Muscle layer of colon (tissue), 2 donors: Measurements from ENCODE around the gene PDE4B.

Source experiments
- H3K27ac ChIP-seq: one replicate; pipeline ENCODE4 v1.7.0; 2013; ENCODE audit warnings: low read depth, mild to moderate bottlenecking, low read length, moderate library complexity
- H3K27me3 ChIP-seq, 2 donors: one replicate each; pipeline ENCODE4 v1.7.0; 2013; ENCODE audit warnings: low read length in 2 of 2, mild to moderate bottlenecking in 2 of 2; ENCODE audit not compliant: insufficient read depth in 2 of 2, control insufficient read depth in 1 of 2
- H3K36me3 ChIP-seq: one replicate; pipeline ENCODE4 v1.7.0; 2013; ENCODE audit warnings: mild to moderate bottlenecking, low read length; ENCODE audit not compliant: insufficient read depth
- H3K4me1 ChIP-seq: one replicate; pipeline ENCODE4 v1.7.0; 2013; ENCODE audit warnings: mild to moderate bottlenecking, low read length; ENCODE audit not compliant: insufficient read depth
- H3K4me3 ChIP-seq, 2 donors: one replicate each; pipeline ENCODE4 v1.7.0; 2013; ENCODE audit warnings: low read length in 2 of 2, low read depth in 1 of 2, mild to moderate bottlenecking in 1 of 2, moderate library complexity in 1 of 2
- H3K9ac ChIP-seq: one replicate; pipeline ENCODE4 v1.7.0; 2013; ENCODE audit warnings: low read length
- H3K9me3 ChIP-seq: one replicate; pipeline ENCODE4 v1.7.0; 2013; ENCODE audit warnings: mild to moderate bottlenecking, low read length
- donor health status: abdominal sarcoma.
- donor health status: Adenocarcinoma of cecum.

Gene PDE4B

GRCh38 chr1:65938506-65938905 is 145.8 kb downstream of the PDE4B start:
- Histone ChIP-seq H3K9me3 (no peaks in the 10 kb centered on the region), H3K4me3 (no peak overlapping the region), H3K9ac (no peak overlapping the region), H3K36me3 (no peaks in the 10 kb centered on the region), H3K4me1 (no peaks in the 10 kb centered on the region), H3K27ac (no peak overlapping the region), H3K27me3 (no peaks in the 10 kb centered on the region)

- H3K4me1 ChIP-seq = no peaks in the 10 kb centered on the region
- no peaks in the 10 kb centered on the region for H3K36me3 ChIP-seq
- no peak overlapping the region for H3K4me3 ChIP-seq
- H3K27me3 ChIP-seq = no peaks in the 10 kb centered on the region
- no peaks in the 10 kb centered on the region for H3K9me3 ChIP-seq
- no peak overlapping the region for H3K9ac ChIP-seq
- H3K27ac ChIP-seq = no peak overlapping the region
Observed at GRCh38 chr1:65939191-65939590, 146.5 kb downstream of the PDE4B start.

- Histone ChIP-seq H3K36me3 (no peaks in the 10 kb centered on the region), H3K27ac (no peak overlapping the region), H3K4me1 (no peaks in the 10 kb centered on the region)
Observed at GRCh38 chr1:65939636-65940035, 146.9 kb downstream of the PDE4B start.

DNA sequence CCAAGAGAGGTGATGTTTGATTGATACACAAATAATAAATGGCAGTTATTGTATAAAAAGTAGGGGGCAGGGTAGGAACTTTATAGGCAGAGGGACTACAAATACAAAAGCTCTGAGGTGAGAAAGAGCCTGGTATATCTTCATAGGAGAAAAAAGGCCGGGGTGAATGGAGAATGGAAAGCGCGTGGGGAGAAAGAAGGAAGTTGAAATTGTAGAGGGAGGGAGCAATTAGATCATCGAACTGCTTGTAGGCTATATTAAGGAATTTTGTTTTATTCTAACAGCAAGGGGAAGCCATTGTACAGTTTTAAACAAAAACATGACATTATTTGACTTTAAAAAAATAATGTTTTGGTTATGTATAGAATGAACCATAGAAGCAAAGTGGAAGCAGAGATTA is 147.4 kb downstream of the PDE4B start:
- Histone ChIP-seq H3K27me3 (no peaks in the 10 kb centered on the region), H3K9me3 (no peaks in the 10 kb centered on the region), H3K4me1 (no peaks in the 10 kb centered on the region), H3K9ac (no peak overlapping the region), H3K27ac (no peak overlapping the region), H3K36me3 (no peaks in the 10 kb centered on the region), H3K4me3 (no peak overlapping the region)

More at GRCh38 chr1:65939636-65940035, 146.9 kb downstream of the PDE4B start:
- Histone ChIP-seq H3K9me3 (no peaks in the 10 kb centered on the region), H3K27me3 (no peaks in the 10 kb centered on the region), H3K9ac (no peak overlapping the region), H3K4me3 (no peak overlapping the region)

GRCh38 chr1:65942476-65942875 is 149.8 kb downstream of the PDE4B start:
- Histone ChIP-seq H3K4me3 (no peak overlapping the region), H3K27ac (no peak overlapping the region), H3K9ac (no peak overlapping the region), H3K27me3 (no peaks in the 10 kb centered on the region), H3K9me3 (no peaks in the 10 kb centered on the region), H3K4me1 (no peaks in the 10 kb centered on the region), H3K36me3 (no peaks in the 10 kb centered on the region)

DNA sequence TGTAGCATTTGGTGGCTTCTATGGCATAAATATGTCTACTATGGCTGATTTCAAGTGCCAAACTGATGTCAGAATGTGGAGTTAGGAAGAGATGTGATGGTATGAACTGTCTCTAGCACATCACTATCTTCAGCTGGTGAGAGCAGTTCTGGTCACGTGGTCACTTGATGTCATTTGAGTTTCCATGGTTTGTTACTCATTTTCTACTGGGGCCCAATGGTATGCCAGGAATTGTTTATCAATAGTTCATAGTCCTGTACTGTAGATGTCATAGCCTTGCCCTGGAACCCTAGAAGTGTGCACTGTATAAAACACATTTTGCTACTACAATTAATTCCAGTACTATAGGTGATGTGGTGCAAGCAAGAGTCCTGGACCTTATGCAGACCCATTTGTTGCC is 153.7 kb downstream of the PDE4B start:
- Histone ChIP-seq H3K4me1 (no peaks in the 10 kb centered on the region), H3K27ac (no peak overlapping the region), H3K36me3 (no peaks in the 10 kb centered on the region), H3K27me3 (no peaks in the 10 kb centered on the region), H3K9me3 (no peaks in the 10 kb centered on the region), H3K4me3 (no peak overlapping the region), H3K9ac (no peak overlapping the region)

DNA sequence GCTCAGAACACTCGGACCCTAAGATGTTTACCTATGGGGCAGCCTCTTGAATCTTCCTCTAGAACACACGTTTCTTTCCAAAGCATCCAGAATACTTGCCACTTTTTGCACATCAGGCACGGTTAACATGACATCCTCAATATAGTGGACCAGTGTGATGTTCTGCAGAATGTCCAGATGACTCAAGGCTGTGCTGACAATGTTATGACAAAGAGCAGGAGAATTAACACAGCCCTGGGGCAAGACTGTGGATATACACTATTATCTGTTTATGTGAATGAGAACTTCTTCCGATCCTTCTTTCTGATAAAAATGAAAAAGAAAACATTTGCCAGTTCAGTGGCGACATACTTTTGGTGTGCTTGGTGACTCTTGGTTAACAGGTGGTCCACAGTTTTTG is 154.3 kb downstream of the PDE4B start:
- Histone ChIP-seq H3K27ac (no peak overlapping the region), H3K4me3 (no peak overlapping the region), H3K4me1 (no peaks in the 10 kb centered on the region), H3K27me3 (no peaks in the 10 kb centered on the region), H3K9me3 (no peaks in the 10 kb centered on the region), H3K9ac (no peak overlapping the region), H3K36me3 (no peaks in the 10 kb centered on the region)

DNA sequence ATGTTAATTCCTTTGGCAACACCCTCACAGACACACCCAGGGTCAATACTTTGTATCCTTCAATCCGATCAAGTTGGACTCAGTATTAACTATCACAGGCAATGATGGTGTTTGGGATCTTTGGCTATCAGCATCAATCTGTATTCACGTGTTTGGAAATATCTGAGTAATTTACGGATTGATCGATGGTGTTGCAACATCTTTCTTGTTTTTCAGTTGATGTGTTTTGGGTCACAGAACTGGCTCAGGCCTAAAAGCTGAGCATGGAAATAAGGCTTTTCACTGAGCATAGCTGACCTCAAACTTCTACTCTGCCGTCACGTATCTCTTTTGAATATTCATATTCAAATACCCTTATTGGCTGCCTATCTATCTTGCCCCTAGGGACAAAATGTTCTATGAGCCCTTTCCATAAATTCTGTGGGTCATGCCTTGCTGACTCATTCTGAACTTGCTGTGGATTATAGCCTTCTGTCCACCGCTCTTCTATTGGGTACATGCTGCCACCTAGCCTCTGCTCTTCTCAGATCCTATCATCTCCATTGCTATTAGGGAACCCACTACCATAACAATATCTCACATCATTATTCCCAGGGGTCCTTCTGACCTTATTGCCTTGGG is 156.0 kb downstream of the PDE4B start:
- Histone ChIP-seq H3K4me3 (no peak overlapping the region), H3K27ac (no peak overlapping the region), H3K9ac (no peak overlapping the region), H3K9me3 (no peaks in the 10 kb centered on the region), H3K4me1 (no peaks in the 10 kb centered on the region), H3K27me3 (no peaks in the 10 kb centered on the region), H3K36me3 (no peaks in the 10 kb centered on the region)

- no peaks in the 10 kb centered on the region for H3K9me3 ChIP-seq
- H3K4me1 ChIP-seq = no peaks in the 10 kb centered on the region
- no peak overlapping the region for H3K27ac ChIP-seq
- H3K27me3 ChIP-seq = no peaks in the 10 kb centered on the region
- H3K4me3 ChIP-seq = no peak overlapping the region
- H3K36me3 ChIP-seq = no peaks in the 10 kb centered on the region
- H3K9ac ChIP-seq = no peak overlapping the region
Observed at GRCh38 chr1:65949230-65949626, 156.5 kb downstream of the PDE4B start.

DNA sequence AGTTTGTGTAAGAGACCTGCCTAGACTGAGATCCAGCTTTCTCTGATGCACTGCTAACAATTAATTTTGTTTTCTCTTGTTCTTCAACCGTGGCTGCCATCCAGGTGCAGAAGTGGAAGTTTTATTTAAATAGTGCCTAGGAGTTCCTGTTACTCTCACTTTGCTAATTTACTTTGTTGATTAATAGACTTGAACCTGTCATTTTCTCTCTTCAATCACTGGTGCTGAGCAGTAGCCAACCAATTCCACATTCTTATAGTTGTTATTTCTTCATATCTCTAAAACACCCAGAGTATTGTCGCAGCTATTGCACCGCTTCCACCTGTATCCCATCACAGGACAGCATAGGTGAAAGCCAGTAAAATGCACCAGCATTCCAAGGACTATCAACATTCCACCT is 157.2 kb downstream of the PDE4B start:
- H3K9me3 ChIP-seq = no peaks in the 10 kb centered on the region

GRCh38 chr1:65952696-65953095 is 160.0 kb downstream of the PDE4B start:
- no peak overlapping the region for H3K27ac ChIP-seq
- no peaks in the 10 kb centered on the region for H3K9me3 ChIP-seq
- H3K9ac ChIP-seq = no peak overlapping the region
- no peaks in the 10 kb centered on the region for H3K4me1 ChIP-seq
- no peaks in the 10 kb centered on the region for H3K27me3 ChIP-seq
- H3K36me3 ChIP-seq = no peaks in the 10 kb centered on the region
- H3K4me3 ChIP-seq = no peak overlapping the region

More for the DNA sequence above, 157.2 kb downstream of the PDE4B start:
- no peaks in the 10 kb centered on the region for H3K27me3 ChIP-seq
- H3K4me3 ChIP-seq = no peak overlapping the region
- no peak overlapping the region for H3K9ac ChIP-seq
- no peaks in the 10 kb centered on the region for H3K4me1 ChIP-seq
- no peak overlapping the region for H3K27ac ChIP-seq
- no peaks in the 10 kb centered on the region for H3K36me3 ChIP-seq

- no peak overlapping the region for H3K4me3 ChIP-seq
- H3K9ac ChIP-seq = no peak overlapping the region
- no peak overlapping the region for H3K27ac ChIP-seq
- H3K27me3 ChIP-seq = no peaks in the 10 kb centered on the region
- no peaks in the 10 kb centered on the region for H3K4me1 ChIP-seq
- no peaks in the 10 kb centered on the region for H3K36me3 ChIP-seq
- no peaks in the 10 kb centered on the region for H3K9me3 ChIP-seq
Observed at GRCh38 chr1:65953170-65953569, 160.5 kb downstream of the PDE4B start.
